DMS79 treated with DMSO at 0.1 percent for 48 hours (cell line): ENCODE data around the gene MYO16.

ENCODE experiments used
- DNase-seq: peaks from one replicate; lab custom pipeline; 2025; lab: John Stamatoyannopoulos, UW

MYO16 gene

GRCh38 chr13:109154546-109154945 lies 525.1 kb downstream of the MYO16 start:
- DNase-seq, result no peak

- DNase-seq, result no peak
Measured at GRCh38 chr13:109154966-109155761, 525.8 kb downstream of the MYO16 start.

GRCh38 chr13:109156181-109156935 lies 526.9 kb downstream of the MYO16 start:
- no peak for DNase-seq

GRCh38 chr13:109157275-109157674 lies 527.9 kb downstream of the MYO16 start:
- no peak for DNase-seq

- DNase-seq, result no peak
Measured at GRCh38 chr13:109158383-109158782, 529.0 kb downstream of the MYO16 start.

- no peak for DNase-seq
Measured at GRCh38 chr13:109159650-109160309, 530.4 kb downstream of the MYO16 start.

GRCh38 chr13:109160357-109160756 lies 530.9 kb downstream of the MYO16 start:
- no peak for DNase-seq

- no peak for DNase-seq
Measured at GRCh38 chr13:109160887-109161669, 531.7 kb downstream of the MYO16 start.

- no peak for DNase-seq
Measured at GRCh38 chr13:109162248-109163036, 533.0 kb downstream of the MYO16 start.

GRCh38 chr13:109163037-109163379 lies 533.6 kb downstream of the MYO16 start:
- no peak for DNase-seq

GRCh38 chr13:109165417-109165904 lies 536.0 kb downstream of the MYO16 start:
- DNase-seq, result no peak

GRCh38 chr13:109166804-109167203 lies 537.4 kb downstream of the MYO16 start:
- no peak for DNase-seq

GRCh38 chr13:109172136-109172535 lies 542.7 kb downstream of the MYO16 start:
- no peak for DNase-seq

- DNase-seq, result no peak
Measured at GRCh38 chr13:109175666-109176065, 546.3 kb downstream of the MYO16 start.

- DNase-seq, result no peak
Measured at GRCh38 chr13:109180905-109181425, 551.6 kb downstream of the MYO16 start.

GRCh38 chr13:109182777-109183465 lies 553.5 kb downstream of the MYO16 start:
- no peak for DNase-seq

GRCh38 chr13:109191413-109191812 lies 562.0 kb downstream of the MYO16 start:
- DNase-seq, result no peak

- DNase-seq, result no peak
Measured at GRCh38 chr13:109192306-109192705, 562.9 kb downstream of the MYO16 start.

- DNase-seq, result no peak
Measured at GRCh38 chr13:109196948-109197347, 567.5 kb downstream of the MYO16 start.

GRCh38 chr13:109198585-109198984 lies 569.2 kb downstream of the MYO16 start:
- no peak for DNase-seq
